ENCODE measurements around the gene NCOA1. TPM values are rescaled to one million over a fixed set of nuclear protein-coding genes. Genes with fewer than 3 reads are reported as not detected.
"Not testable (repeated sequence)": the region's sequence is repeated elsewhere in the genome, so short reads cannot be mapped to it uniquely, and the experiment has no call there.

Gene NCOA1
- polyA plus RNA-seq, 1 donor = 63.0 TPM

DNA sequence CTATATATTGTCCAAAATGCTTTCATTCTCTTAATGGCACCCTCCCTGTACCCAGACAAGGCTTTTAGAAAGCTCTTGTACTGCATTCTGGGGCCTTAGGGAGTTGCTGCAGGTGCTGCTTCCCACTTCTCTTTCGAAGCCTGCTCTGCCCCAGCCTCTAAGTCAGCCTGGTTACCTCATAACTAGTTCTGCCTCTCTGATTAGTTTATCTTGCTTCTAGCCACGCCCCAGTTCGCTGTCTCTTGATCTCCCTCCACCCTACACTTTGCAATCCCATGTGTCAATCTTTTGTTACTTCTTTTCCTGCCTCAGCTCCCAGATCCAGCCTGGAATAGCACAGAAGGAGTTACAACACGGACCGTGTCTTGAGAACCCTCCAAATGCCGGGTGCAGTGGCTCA, 13.8 kb upstream of the NCOA1 start:
- Histone ChIP-seq H3K4me1 (ENCODE audit: control insufficient read depth, insufficient read depth, low read length) (no peaks in the 10 kb centered on the region), H3K36me3 (ENCODE audit: control insufficient read depth, insufficient read depth, low read length) (no peaks in the 10 kb centered on the region), H3K27ac (ENCODE audit: low read length) (no peak overlapping the region), H3K27me3 (ENCODE audit: control insufficient read depth, insufficient read depth, low read length) (no peaks in the 10 kb centered on the region), H3K4me3 (ENCODE audit: low read length) (no peak overlapping the region), H3K9me3 (ENCODE audit: control insufficient read depth, low read depth, low read length) (no peaks in the 10 kb centered on the region)
- DNase-seq = peak in 1 of 2 donors; percentile 39
- no CpG with 5 or more reads among the region's 6 CpGs for WGBS (ENCODE audit: insufficient coverage, low lambda C conversion rate)

GRCh38 chr2:24478243-24478642, 12.8 kb upstream of the NCOA1 start:
- no peaks in the 10 kb centered on the region for H3K4me1 ChIP-seq (ENCODE audit: control insufficient read depth, insufficient read depth, low read length)
- no peaks in the 10 kb centered on the region for H3K36me3 ChIP-seq (ENCODE audit: control insufficient read depth, insufficient read depth, low read length)
- H3K27me3 ChIP-seq (ENCODE audit: control insufficient read depth, insufficient read depth, low read length) = no peaks in the 10 kb centered on the region
- no CpG with 5 or more reads among the region's 3 CpGs for WGBS (ENCODE audit: insufficient coverage, low lambda C conversion rate)
- no peak overlapping the region for H3K27ac ChIP-seq (ENCODE audit: low read length)
- H3K9me3 ChIP-seq (ENCODE audit: control insufficient read depth, low read depth, low read length) = no peaks in the 10 kb centered on the region
- no peak for DNase-seq
- H3K4me3 ChIP-seq (ENCODE audit: low read length) = no peak overlapping the region

DNA sequence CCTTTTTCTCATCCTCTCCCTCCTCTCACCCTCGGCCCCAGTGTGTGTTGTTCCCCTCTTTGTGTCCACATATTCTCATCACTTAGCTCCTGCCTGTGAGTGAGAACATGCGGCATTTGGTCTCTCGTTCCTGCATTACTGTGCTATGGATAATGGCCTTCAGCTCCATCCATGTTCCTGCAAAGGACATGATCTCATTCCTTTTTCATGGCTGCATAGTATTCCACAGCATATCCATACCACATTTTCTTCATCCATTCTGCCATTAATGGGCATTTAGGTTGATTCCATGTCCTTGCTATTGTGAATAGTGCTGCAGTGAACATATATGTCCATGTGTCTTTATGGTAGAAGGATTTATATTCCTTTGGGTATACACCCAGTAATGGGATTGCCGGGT, 10.8 kb upstream of the NCOA1 start:
- no peaks in the 10 kb centered on the region for H3K9me3 ChIP-seq (ENCODE audit: control insufficient read depth, low read depth, low read length)
- 100% methylated on average over 1 of the region's 4 CpGs for WGBS (ENCODE audit: insufficient coverage, low lambda C conversion rate)
- H3K27me3 ChIP-seq (ENCODE audit: control insufficient read depth, insufficient read depth, low read length) = no peaks in the 10 kb centered on the region
- H3K4me1 ChIP-seq (ENCODE audit: control insufficient read depth, insufficient read depth, low read length) = no peaks in the 10 kb centered on the region
- no peak overlapping the region for H3K27ac ChIP-seq (ENCODE audit: low read length)
- DNase-seq = no peak
- H3K4me3 ChIP-seq (ENCODE audit: low read length) = no peak overlapping the region
- H3K36me3 ChIP-seq (ENCODE audit: control insufficient read depth, insufficient read depth, low read length) = no peaks in the 10 kb centered on the region

DNA sequence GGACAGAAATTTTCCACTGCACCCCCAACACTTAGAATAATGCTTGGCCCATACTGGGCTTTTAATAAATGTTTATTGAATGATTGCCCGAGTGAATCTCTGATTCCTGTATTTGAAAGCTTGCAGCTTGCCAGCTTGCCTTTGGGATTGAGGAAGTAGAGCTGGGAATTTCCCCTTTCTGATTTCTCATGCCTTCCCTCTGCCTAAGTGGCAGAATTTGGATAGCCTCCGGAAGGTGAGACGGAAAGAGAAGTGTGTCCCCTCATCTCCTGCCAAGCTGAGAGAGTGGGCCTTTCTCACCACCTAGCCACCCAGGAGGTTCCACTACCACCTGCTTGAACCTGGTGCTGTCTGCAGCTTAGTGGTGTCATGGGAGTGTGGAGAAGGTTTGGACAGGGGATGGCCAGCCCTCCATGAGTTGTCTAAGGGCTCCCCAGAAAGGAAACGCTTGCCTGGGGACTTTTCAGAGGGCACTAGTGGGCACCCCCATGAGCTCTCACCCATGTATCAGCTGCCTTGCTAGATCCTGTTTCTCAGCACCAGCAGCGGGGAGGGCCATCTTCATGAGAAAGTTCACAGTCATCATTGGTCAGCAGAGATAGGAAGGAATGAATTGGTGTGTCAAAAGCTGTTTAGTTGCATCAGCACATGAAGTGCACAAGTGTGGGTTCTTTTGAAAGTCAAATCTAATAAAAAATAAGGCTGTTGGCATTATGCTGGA, 8.6 kb upstream of the NCOA1 start:
- H3K27ac ChIP-seq (ENCODE audit: low read length) = no peak overlapping the region
- no peaks in the 10 kb centered on the region for H3K9me3 ChIP-seq (ENCODE audit: control insufficient read depth, low read depth, low read length)
- no peak for DNase-seq
- H3K36me3 ChIP-seq (ENCODE audit: control insufficient read depth, insufficient read depth, low read length) = no peaks in the 10 kb centered on the region
- no peak overlapping the region for H3K4me3 ChIP-seq (ENCODE audit: low read length)
- H3K4me1 ChIP-seq (ENCODE audit: control insufficient read depth, insufficient read depth, low read length) = peaks cover 7% of the 10 kb centered on the region
- no CpG with 5 or more reads among the region's 5 CpGs for WGBS (ENCODE audit: insufficient coverage, low lambda C conversion rate)
- H3K27me3 ChIP-seq (ENCODE audit: control insufficient read depth, insufficient read depth, low read length) = no peaks in the 10 kb centered on the region

GRCh38 chr2:24482972-24483300, 8.1 kb upstream of the NCOA1 start:
- DNase-seq = no peak
- H3K27me3 ChIP-seq (ENCODE audit: control insufficient read depth, insufficient read depth, low read length) = no peaks in the 10 kb centered on the region
- WGBS (ENCODE audit: insufficient coverage, low lambda C conversion rate) = no CpG with 5 or more reads among the region's 3 CpGs
- no peaks in the 10 kb centered on the region for H3K9me3 ChIP-seq (ENCODE audit: control insufficient read depth, low read depth, low read length)
- peaks cover 7% of the 10 kb centered on the region for H3K4me1 ChIP-seq (ENCODE audit: control insufficient read depth, insufficient read depth, low read length)
- no peak overlapping the region for H3K4me3 ChIP-seq (ENCODE audit: low read length)
- H3K36me3 ChIP-seq (ENCODE audit: control insufficient read depth, insufficient read depth, low read length) = no peaks in the 10 kb centered on the region
- no peak overlapping the region for H3K27ac ChIP-seq (ENCODE audit: low read length)

DNA sequence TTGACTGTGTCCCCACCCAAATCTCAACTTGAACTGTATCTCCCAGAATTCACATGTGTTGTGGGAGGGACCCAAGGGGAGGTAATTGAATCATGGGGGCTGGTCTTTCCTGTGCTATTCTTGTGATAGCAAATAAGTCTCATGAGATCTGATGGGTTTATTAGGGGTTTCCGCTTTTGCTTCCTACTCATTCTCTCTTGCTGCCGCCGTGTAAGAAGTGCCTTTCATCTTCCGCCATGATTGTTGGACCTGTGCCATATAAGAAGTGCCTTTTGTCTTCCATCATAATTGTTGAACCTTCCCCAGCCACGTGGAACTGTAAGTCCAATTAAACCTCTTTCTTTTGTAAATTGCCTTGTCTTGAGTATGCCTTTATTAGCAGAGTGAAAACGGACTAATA, 6.4 kb upstream of the NCOA1 start:
- 90% methylated on average over 2 of the region's 6 CpGs for WGBS (ENCODE audit: insufficient coverage, low lambda C conversion rate)
- H3K9me3 ChIP-seq (ENCODE audit: control insufficient read depth, low read depth, low read length); H3K36me3 ChIP-seq (ENCODE audit: control insufficient read depth, insufficient read depth, low read length); DNase-seq; H3K27ac ChIP-seq (ENCODE audit: low read length); H3K4me3 ChIP-seq (ENCODE audit: low read length); H3K27me3 ChIP-seq (ENCODE audit: control insufficient read depth, insufficient read depth, low read length): not testable (repeated sequence)
- peaks cover 10% of the 10 kb centered on the region for H3K4me1 ChIP-seq (ENCODE audit: control insufficient read depth, insufficient read depth, low read length)

- Histone ChIP-seq H3K4me3 (ENCODE audit: low read length) (no peak overlapping the region), H3K4me1 (ENCODE audit: control insufficient read depth, insufficient read depth, low read length) (peaks cover 15% of the 10 kb centered on the region), H3K27ac (ENCODE audit: low read length) (no peak overlapping the region), H3K27me3 (ENCODE audit: control insufficient read depth, insufficient read depth, low read length) (no peaks in the 10 kb centered on the region), H3K9me3 (ENCODE audit: control insufficient read depth, low read depth, low read length) (no peaks in the 10 kb centered on the region), H3K36me3 (ENCODE audit: control insufficient read depth, insufficient read depth, low read length) (no peaks in the 10 kb centered on the region)
- no peak for DNase-seq
- no CpG with 5 or more reads among the region's 3 CpGs for WGBS (ENCODE audit: insufficient coverage, low lambda C conversion rate)
Measured at GRCh38 chr2:24485197-24485596, 5.9 kb upstream of the NCOA1 start.

DNA sequence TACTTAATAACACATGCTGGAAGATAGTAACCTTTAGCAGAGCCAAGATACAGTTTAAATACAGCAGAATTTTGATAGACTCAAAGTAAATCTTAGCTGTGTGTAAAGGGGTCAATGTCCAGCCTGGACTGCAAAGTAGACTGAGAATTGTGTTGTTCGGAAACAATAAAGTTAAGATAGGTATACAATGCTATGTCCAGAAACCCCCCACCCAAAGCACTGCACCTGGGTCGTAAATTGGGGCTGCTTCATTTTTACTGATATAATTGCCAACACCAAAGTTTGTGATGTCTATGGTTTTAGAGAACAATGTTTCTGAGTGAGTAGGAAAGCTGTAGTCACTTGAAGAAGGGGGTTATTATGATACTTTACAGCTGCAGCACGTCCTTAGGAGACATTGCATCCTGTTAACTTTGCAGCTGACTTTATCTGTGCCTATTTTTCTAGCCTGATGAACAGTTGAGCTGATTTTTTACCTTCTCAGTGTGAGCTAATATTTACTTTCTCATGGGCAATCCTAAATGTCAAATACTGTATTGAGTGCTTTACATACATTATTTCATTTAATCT, 4.3 kb upstream of the NCOA1 start:
- Histone ChIP-seq H3K27me3 (ENCODE audit: control insufficient read depth, insufficient read depth, low read length) (no peaks in the 10 kb centered on the region), H3K9me3 (ENCODE audit: control insufficient read depth, low read depth, low read length) (no peaks in the 10 kb centered on the region), H3K4me3 (ENCODE audit: low read length) (no peak overlapping the region), H3K27ac (ENCODE audit: low read length) (peak overlapping the region; percentile 43), H3K36me3 (ENCODE audit: control insufficient read depth, insufficient read depth, low read length) (no peaks in the 10 kb centered on the region), H3K4me1 (ENCODE audit: control insufficient read depth, insufficient read depth, low read length) (peaks cover 17% of the 10 kb centered on the region)
- DNase-seq = peak in 1 of 2 donors; percentile 65
- no CpG with 5 or more reads among the region's 3 CpGs for WGBS (ENCODE audit: insufficient coverage, low lambda C conversion rate)

- DNase-seq = peak in 1 of 2 donors; percentile 76
- H3K4me3 ChIP-seq (ENCODE audit: low read length) = no peak overlapping the region
Measured at GRCh38 chr2:24489465-24490180, 1.4 kb upstream of the NCOA1 start.

GRCh38 chr2:24490181-24490689, 819 bp upstream of the NCOA1 start:
- Histone ChIP-seq H3K27ac (ENCODE audit: low read length) (peak overlapping the region; percentile 64), H3K4me1 (ENCODE audit: control insufficient read depth, insufficient read depth, low read length) (peaks cover 21% of the 10 kb centered on the region), H3K4me3 (ENCODE audit: low read length) (peak overlapping the region; percentile 54), H3K36me3 (ENCODE audit: control insufficient read depth, insufficient read depth, low read length) (no peaks in the 10 kb centered on the region), H3K9me3 (ENCODE audit: control insufficient read depth, low read depth, low read length) (no peaks in the 10 kb centered on the region), H3K27me3 (ENCODE audit: control insufficient read depth, insufficient read depth, low read length) (no peaks in the 10 kb centered on the region)
- 33% methylated on average over 3 of the region's 12 CpGs for WGBS (ENCODE audit: insufficient coverage, low lambda C conversion rate)
- DNase-seq = peak in 1 of 2 donors; percentile 72

More at GRCh38 chr2:24489465-24490180, 1.4 kb upstream of the NCOA1 start:
- no peaks in the 10 kb centered on the region for H3K27me3 ChIP-seq (ENCODE audit: control insufficient read depth, insufficient read depth, low read length)
- H3K27ac ChIP-seq (ENCODE audit: low read length) = peak overlapping the region; percentile 64
- no peaks in the 10 kb centered on the region for H3K9me3 ChIP-seq (ENCODE audit: control insufficient read depth, low read depth, low read length)
- peaks cover 21% of the 10 kb centered on the region for H3K4me1 ChIP-seq (ENCODE audit: control insufficient read depth, insufficient read depth, low read length)
- 37% methylated on average over 3 of the region's 14 CpGs for WGBS (ENCODE audit: insufficient coverage, low lambda C conversion rate)
- no peaks in the 10 kb centered on the region for H3K36me3 ChIP-seq (ENCODE audit: control insufficient read depth, insufficient read depth, low read length)
